ENCODE data around the gene KRTAP5-2.
A peak's percentile ranks its signal among the peaks of the same experiment; 100 is the strongest.

The KRTAP5-2 gene

DNA sequence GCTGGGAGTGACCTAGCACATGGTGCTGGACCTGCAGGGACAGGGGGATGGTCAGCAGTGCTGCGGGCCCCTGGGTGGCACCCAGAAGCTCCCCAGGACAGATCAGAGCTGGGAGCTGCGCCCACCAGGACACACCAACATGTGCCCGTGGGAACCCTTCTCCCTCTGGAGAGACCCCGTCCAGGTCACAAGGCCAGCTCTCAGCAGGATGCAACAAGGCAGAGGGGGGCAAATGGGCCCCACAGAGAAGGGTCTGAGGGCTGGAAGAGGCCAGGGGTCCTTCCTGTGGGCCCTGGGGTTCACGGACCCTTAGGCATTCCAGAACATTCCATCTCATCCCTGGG lies 32.2 kb downstream of the KRTAP5-2 start:
- no peak for DNase-seq

DNA sequence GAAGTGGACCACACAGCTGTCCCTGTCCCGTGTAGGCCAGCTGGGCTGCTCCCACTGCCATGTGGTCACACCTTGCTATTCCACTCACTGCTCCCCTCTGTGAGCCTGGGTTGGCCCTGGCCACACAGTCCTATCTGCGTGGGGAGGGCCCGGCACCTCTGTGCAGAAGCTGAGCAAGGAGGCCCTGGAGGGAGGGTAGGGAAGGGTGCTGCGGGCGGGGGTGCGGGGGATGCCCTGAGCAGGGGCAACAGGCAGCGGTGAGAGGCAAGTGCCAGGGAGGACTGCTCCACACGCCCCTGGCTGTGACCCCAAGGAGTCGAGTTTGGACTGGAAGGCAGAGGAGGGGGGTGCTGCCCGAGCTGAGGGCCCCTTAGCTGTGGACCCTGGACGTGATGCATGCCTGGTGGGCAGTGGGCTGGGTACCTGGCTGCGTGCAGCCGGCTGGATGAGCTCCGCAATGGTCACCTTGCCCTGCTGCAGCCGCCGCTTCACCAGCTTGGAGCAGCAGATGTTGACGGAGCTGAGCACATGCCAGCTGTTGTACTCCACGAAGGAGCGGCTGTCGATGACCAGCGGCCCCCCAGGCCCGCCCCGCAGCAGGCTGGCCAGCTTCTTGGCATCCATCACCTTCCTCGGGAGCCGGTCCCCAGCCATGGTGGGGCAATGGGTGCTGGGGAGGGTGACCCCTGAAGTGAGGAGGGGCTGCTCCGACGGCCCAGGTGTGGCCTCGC lies 32.8 kb downstream of the KRTAP5-2 start:
- DNase-seq, result no peak

DNA sequence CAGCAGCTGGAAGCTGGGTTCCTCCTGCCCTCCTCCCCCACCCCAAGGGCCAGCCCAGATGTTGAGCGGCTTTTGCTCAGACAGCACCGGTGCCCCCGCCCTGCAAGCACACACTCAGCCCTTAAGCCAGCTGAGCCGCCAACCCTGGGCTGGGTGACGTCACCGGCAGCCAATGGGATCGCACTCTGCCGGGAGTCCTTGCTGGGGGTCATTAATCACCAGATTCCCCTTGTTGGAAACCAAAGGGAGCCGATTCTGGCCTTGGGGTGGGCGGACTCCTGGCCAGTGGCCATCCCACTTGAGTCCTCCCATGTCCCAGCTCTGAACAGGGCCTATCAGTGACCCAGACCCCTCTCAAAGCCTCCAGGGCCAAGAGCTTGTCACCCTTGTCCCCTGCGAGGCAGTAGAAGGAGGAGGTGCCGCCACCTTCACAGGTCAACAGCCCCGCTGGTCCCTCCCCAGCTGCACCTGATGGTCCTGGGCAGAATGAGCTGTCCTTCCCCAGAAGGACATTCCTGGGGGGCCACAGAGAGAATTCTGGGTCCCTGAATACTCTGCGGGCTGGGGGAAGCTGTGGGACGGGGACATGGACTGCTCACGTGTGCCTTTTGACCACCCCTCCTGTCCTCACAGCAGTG lies 33.4 kb downstream of the KRTAP5-2 start:
- peak; percentile 50 for DNase-seq

DNA sequence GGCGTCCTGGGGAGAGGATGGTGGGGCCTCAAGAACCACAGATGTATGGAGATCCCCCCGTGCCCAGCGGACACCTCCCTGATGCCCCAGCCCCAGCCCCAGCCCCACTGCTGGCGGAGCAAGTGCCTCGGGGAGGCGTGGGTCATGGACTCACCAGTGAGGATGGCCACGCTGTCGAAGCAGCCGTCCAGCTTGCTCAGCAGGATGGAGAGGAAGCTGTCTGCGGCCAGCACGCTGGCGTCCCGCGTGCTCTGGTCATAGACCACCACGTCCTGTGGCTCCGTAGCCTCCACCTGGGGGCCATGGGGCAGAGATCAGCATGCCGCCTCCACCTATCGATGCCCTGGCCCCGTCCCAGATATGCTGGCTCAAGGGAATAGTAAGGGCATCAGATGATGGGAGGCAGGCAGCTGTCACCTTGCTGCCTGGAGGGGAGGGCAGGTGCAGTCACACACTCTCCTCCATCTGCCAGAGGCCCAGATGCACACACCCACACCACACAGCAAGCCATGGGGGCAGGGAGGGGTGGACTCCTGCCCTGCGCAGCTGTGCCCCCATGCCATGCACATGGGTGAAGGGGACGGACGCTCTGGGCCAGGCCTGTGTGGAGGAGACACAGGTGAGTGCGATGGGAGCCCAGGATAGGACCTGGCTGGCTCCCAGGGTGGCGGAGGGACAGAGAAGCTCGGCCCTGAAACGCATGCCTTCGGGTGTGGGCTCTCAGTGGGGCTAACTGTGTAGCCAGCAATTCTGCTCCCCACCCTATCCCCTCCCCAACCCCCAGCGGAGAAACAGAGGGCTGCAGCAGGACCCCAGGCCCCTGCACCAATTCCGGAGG lies 34.2 kb downstream of the KRTAP5-2 start:
- DNase-seq, result no peak

DNA sequence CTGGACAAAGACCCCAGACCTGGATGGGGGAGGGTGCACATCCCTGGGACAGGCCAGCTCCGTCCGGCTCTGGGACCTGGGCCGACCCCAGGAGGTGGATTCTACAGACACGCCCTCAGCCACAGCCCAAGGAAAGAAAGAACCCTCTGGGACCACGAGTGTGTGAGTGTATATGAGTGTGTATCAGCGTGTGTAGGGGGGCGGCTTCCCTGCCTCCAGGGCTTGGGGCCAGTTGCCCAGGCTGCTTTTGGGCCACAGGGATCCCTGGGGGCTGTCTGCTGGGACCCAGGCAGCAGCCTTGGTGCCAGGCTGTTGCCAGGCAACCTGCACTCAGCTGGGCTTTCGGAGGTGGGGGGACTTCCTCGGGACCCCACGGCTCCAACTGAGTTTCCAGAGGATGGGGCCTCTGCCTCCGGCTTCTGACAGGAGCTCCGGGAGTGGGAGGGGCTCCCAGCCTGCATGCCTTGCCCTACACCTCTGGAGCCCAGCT lies 34.9 kb downstream of the KRTAP5-2 start:
- no peak for DNase-seq

DNA sequence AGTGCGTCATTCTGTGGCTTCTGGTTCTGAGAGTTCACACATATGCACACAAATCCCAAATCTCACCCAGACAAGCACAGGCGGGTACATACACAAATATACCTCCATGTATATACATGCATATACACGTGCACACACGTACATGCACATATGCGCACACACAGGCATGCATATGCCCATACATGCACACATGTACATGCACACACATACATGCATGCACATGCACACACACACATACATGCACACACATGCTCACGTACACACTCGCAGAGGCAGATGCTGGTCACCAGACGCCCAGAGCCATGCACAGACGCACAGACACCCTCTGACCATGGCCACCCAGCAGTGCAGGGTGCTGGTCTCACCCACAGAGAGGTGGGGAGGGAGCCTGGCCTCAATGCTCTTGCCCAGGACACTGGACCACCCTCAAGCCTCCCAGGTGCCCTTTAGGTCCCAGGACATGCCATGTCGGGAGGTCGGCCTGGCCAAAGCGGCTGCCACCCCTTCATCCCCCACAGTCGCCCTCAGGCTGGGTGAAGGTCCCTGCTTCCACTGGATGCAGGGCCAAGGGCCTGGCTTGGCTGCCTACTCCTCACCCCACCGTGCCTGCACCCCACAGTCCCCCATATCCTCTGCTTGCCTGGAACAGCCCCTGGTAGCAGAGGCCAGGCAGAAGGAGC lies 35.5 kb downstream of the KRTAP5-2 start:
- DNase-seq, result no peak

DNA sequence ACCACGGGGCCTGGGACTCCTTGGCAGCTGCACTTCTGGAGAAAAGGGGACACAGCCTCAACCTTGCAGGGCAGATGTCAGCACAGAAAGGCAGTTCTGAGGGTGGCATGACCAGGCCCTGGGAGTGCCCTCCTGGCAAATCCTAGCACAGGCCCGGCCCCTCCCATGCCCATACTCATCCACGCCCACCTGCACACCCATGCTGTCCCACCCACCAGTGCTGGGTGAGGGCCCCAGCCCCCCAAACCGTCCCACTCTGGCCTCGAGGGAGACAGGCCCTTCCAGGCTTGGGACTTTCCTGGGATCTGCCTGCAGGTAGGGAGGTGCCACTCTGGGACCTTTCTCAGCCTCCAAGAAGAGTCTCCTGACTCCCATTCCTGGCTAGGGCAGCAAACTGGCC lies 36.1 kb downstream of the KRTAP5-2 start:
- DNase-seq, result no peak

DNA sequence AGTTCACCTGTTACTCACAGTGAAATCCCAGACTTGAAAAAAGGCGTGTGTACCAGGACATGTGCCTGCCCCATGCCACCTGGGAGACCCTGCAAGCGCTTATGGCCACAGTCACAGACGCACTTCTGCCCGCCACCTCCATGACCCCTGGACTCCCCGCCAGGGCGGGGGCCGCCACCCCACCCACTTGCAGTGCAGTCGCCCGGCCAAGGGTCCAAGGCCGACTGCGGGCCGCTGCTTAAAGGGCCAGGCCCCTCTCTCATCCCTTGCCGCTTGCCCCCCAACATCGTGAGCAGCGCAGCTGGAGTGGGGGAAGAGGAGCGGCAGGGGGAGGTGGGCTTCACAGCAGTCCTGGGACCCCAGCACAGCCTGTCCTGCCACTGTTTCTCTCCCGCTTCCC lies 36.8 kb downstream of the KRTAP5-2 start:
- no peak for DNase-seq

DNA sequence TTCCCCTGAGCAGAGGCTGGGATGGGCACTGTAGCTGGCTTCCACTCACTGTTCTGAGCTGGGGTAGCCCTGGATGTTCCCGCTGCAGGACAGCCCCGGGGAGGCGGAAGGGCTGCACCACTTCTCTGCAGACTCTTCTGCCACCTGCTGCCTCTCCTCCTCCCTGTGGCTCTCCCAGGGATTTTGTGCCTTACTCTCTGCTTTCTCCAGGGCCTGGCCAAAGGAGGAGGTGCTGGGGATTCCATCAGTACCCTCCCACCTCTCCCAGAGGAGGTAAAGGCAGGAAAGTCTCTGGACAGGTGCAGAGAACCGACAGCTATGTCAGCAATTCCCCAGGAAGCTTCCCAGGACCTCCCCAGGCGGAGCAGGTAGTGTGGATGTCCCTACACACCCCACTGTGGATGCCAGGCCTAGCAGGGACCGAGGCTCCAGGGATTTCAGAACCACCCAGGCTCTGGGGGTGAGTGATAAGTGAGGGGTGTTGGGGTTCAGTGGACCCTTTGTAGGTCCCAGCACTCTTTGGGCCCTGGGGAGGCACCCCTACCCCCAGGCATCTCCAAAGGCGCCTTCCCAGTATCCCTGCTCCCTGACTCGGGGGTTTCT lies 37.3 kb downstream of the KRTAP5-2 start:
- DNase-seq, result no peak

DNA sequence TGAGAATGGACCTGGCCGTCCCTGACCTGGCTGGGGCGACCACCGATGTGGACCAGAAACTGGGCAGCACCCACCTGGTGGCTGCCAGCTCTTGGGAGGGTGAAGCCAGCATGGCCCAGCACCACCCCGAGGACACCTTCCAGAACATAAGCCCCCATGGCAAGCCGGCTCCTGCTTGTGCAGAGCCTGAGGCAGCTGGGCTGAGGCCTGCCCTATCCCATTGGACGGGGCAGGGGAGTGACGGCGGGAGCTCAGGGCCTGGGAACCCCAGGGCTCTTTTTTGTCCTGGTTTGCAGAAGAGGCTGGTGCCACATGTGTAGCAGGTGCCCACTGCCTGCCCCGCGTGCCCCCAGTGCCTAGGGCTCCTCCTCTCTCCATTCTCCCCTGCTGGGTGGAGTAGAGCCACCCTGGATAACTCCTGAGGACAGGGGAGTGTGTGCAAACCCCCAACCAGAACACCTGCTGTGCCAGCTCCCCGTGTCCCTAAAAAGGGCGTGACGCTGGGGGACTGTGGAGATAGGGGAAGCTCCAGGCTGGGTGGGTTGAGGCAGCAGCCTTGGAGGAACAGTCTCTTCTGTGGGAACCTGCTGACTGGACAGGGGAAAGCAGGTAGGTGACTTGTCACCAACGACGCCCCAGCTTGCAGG lies 38.0 kb downstream of the KRTAP5-2 start:
- DNase-seq, result no peak

DNA sequence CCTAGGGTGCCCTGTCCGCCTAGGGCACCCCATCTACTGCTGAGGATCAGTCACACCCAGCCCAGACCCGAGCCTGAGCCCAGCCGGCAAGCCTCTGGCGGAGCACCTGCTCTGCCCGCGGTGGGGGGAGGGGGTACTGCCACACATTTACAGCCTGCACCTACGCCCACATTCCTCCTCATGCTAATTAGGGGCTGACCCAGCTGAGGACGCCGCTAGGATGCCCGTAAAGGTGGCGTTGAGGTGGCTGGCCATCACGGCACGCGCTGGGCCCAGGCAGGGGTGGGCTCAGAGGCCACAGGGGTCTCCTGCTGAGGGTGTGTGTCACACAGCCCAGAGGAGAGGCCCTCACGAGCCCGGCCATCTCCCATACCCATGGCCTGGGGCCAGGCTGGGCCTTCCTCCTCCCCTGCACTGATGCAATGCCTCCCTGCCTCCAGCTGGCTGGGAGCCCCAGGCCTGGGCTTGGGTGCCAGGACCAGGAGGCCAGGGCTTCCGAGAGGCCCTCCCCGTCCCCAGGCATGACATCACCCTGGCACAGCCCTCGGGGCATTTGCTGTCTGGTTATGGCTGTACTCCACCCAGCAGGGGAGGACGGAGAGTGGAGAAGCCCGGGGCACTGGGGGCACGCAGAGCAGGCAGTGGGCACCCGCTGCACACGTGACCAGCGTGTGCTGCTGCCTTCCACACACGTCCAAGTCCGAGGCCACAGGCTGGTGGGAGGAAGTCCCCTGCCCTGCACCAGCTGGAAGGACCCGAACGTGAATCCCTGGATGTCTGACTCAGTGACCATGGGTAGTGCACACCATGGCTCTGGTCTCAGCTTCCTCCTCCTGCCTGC lies 38.8 kb downstream of the KRTAP5-2 start:
- DNase-seq, result peak; percentile 32

DNA sequence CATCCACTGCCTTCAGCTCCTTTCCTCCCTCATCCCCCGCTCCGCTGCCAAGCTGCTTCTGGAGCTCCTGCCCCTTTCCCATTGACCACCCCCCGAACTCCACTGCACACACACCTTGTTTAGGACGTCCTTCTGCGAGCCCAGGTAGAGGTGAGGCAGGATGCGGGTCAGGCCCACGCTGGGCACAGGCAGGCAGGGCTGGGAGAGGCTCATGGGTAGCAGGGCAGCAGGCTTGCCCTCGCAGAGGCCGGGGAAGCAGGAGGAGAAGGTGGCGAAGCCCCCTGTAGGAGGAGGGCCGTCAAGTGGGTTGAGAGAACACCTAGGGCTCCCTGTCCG lies 39.4 kb downstream of the KRTAP5-2 start:
- DNase-seq, result no peak

DNA sequence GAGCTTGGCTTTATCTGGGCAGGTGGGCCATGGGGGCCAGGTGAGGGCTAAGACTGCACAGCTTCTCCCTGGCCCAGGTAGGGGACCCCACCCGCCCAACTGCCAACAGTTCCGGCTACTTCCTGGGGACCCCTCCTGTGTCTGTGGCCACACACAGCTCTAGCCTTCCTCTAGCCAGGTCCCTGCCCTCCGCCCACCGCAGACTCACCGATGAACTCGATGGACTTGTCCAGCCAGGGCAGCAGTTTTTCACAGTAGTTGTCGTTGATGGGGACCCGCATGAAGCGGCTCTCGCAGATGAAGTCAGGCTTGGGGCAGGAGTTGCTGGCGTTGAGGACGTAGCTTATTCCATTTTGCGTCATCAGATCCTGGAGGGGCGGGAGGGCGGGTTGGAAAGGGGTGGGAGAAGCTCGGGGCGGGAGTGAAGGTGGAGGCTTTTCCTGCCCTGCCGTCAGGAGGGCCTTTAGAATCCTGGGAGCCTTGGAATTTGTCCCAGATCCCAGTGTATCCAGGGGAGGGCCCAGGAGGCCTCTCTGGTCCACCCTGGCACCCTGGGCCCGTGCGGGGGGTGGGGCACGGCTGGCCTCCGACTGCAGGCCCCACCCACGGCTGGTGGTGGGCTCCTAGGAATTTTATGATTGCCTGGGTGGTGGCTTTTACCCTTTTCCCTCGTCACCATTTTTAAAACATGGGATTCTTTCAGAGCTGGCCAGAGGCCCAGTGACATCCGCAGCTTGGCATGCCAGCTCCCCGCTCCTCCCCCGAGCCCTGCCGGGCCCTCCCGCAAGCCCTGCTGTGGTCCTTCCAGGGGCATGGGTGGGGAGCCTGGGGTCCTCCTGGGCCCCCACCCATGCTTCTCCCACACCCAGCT lies 40.0 kb downstream of the KRTAP5-2 start:
- DNase-seq, result no peak

DNA sequence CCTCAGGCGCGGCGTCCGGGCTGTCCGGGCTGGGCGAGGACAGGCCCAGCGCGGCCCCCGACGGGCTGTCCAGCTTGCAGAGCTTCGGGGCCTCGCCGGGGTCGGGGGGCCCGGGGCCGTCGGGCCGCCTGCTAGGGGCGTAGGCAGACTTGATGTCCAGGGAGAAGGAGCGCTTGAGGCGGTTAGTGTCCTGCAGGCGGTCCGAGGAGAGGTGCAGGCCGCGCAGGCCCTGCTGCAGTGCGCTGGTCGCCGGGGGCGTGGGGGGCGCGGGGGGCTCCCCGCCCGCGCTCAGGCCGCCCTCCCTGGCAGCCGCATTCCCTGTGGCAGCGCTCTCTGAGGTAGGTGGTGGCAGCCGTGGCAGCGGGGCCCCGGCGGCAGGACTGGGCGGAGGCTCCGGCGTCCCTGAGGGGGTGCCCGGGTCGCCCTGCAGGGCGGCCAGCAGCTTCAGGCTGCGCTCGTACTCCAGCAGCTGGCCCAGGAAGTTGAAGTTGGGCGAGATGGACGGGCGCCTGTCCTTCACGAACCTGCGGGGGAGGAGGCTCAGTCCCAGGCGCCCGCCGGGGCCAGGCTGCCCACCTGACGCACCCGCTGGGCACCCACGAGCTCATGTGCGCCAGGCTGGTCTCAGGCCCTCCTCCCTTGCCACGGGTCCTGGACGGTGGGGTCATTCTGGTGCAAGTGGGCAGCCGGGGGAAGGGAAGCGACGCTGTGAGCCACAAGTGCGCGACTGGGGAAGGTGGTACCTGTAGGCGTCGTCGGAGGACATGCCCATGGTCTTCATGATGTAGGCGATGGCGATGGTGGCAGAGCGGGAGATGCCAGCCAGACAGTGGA lies 40.8 kb downstream of the KRTAP5-2 start:
- DNase-seq, result no peak

DNA sequence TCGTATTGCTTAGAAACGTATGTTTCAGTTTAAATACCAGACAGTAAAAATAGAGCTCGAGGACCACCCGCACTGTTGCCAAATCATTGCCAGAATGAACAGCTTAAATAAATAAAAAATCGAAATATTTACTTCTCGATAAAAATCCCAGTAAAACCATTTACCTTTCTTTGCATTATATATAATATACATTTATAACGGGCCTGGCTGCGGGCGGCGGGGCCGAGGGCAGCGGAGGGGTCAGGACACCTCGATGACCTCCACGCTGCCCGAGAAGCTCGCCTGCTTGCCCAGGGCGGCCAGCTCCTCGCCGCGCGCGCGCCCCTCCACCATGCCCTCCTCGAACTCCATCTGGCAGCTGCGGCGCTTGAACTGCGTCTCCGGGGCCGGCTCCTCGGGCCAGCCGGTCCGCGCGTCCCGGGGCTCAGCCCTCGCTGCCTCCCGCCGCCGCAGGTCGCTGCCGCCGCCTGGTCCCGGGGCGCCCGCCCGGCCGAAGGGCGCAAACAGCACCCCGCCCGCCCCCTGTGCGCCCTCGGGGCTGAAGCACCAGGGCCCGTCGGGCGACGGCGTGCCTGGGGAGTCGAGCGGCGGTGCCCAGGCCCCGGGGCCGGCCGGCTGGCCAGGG lies 41.7 kb downstream of the KRTAP5-2 start:
- no peak for DNase-seq

DNA sequence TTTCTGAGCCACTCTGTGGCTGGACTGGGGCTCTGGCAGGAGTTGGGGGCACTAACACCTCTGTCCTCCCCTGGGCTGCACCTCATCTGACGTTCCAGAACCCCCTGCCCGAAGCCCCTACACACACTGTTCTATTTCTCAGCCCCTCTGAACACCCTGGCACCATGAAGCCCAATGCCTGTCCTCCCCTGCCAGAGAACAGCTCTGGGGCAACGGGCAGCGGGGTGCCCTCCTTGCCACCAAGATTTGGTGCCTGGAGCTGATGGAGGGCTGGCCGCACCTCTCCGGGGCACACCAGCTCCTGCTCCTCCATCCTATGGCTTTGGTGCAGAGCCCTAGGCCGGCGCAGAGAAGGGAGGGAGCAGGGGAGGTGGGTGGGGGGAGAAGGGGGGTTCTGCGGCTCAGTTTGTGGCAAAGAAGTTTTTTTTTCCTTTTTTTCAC lies 42.4 kb downstream of the KRTAP5-2 start:
- no peak for DNase-seq

DNA sequence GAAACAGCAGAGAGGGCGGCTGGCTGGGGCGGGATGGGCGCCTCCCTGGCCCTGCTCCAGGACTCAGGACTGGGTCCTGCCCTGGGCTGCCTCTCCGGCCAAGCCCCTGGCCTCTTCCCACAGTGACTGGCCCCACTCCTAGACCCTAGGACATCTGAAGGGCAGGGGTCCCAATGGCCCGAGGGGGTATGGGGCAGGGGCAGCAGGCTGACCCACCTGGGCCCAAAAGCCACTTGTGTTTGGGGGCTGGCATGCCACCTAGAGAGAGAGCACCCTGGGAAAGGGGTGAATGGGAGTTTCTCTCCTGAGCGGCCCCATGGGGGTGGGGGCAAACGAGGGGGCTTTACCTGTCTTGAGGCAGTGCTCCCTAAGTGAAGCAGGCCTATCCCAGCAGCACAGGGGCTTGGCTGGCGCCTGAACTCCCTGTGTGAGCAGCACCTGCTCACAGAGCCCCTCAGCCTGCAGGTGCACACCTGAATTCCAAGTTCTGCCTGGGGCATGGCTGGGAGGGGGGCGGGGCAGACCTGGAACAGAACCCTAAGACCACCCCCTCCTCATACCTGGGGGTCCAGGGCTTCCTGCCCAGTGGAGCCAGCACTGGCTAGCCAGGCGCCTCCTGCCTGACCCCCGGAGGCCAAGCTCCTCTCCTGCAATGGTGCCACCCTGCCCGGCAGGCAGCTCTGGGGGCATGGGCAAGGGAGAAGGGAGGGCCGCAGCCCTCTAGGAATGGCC lies 42.9 kb downstream of the KRTAP5-2 start:
- DNase-seq, result no peak

Data from NCI-H510A (cell line).